Measurements from ENCODE around the gene FPGS.

Gene FPGS

GRCh38 chr9:127810378-127811187, 7.9 kb downstream of the FPGS start:
- no peak for TF ChIP-seq ZFX (IDR thresholded peaks at IDR 0.05)
- TF ChIP-seq, protein P1, sequence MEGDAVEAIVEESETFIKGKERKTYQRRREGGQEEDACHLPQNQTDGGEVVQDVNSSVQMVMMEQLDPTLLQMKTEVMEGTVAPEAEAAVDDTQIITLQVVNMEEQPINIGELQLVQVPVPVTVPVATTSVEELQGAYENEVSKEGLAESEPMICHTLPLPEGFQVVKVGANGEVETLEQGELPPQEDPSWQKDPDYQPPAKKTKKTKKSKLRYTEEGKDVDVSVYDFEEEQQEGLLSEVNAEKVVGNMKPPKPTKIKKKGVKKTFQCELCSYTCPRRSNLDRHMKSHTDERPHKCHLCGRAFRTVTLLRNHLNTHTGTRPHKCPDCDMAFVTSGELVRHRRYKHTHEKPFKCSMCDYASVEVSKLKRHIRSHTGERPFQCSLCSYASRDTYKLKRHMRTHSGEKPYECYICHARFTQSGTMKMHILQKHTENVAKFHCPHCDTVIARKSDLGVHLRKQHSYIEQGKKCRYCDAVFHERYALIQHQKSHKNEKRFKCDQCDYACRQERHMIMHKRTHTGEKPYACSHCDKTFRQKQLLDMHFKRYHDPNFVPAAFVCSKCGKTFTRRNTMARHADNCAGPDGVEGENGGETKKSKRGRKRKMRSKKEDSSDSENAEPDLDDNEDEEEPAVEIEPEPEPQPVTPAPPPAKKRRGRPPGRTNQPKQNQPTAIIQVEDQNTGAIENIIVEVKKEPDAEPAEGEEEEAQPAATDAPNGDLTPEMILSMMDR (conservative IDR thresholded peaks at IDR 0.05) = no peak
- no peak overlapping the region for H3K27ac ChIP-seq

DNA sequence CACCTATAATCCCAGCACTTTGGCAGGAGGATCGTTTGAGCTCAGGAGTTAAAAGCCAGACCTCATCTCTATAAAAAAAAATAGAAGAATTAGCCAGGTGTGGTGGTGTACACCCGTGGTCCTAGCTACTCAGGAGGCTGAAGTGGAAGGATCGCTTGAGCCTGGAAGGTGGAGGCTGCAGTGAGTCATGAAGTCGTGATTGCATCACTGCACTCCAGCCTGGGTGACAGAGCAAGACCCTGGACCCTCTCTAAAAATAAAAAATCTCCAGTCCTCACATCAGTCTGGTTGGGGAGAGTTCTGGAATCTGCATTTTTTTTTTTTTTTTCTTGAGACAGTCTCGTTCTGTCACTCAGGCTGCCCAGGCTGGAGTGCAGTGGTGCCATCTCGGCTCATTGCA, 9.3 kb downstream of the FPGS start:
- no peak overlapping the region for H3K27ac ChIP-seq
- TF ChIP-seq ZFX (IDR thresholded peaks at IDR 0.05) = no peak
- TF ChIP-seq, protein P1 (conservative IDR thresholded peaks at IDR 0.05) = no peak

- TF ChIP-seq, protein P1 (conservative IDR thresholded peaks at IDR 0.05) = no peak
- no peak for TF ChIP-seq ZFX (IDR thresholded peaks at IDR 0.05)
- no peak overlapping the region for H3K27ac ChIP-seq
These were observed 10.4 kb downstream of the FPGS start for GRCh38 chr9:127812936-127813675.

GRCh38 chr9:127813686-127814226, 11.1 kb downstream of the FPGS start:
- H3K27ac ChIP-seq = no peak overlapping the region
- TF ChIP-seq ZFX (IDR thresholded peaks at IDR 0.05) = no peak
- TF ChIP-seq, protein P1 (conservative IDR thresholded peaks at IDR 0.05) = no peak

GRCh38 chr9:127814619-127815511, 12.2 kb downstream of the FPGS start:
- H3K27ac ChIP-seq = no peak overlapping the region
- TF ChIP-seq, protein P1 (conservative IDR thresholded peaks at IDR 0.05) = no peak
- no peak for TF ChIP-seq ZFX (IDR thresholded peaks at IDR 0.05)

- no peak overlapping the region for H3K27ac ChIP-seq
- TF ChIP-seq, protein P1 (conservative IDR thresholded peaks at IDR 0.05) = no peak
- no peak for TF ChIP-seq ZFX (IDR thresholded peaks at IDR 0.05)
These were observed 13.1 kb downstream of the FPGS start for GRCh38 chr9:127815512-127816361.

Data from C4-2B (cell line).